Dendritic cell treated with granulocyte-macrophage colony-stimulating factor and Interleukin-4, amounts not matched to agents 40 ng/mL and 50 ng/mL, for 4 days (primary cell): ENCODE results near the gene CCDC85A.

ENCODE experiments used
- H3K27ac Mint-ChIP-seq: one replicate; pipeline ENCODE4 v1.8.0; 2022; ENCODE audit warnings: mild to moderate bottlenecking, mixed read lengths
- H3K27me3 Mint-ChIP-seq: one replicate; pipeline ENCODE4 v1.8.0; 2022; ENCODE audit warnings: mild to moderate bottlenecking, mixed read lengths
- H3K36me3 Mint-ChIP-seq: one replicate; pipeline ENCODE4 v1.8.0; 2022; ENCODE audit warnings: low read depth, mixed read lengths
- H3K4me1 Mint-ChIP-seq: one replicate; pipeline ENCODE4 v1.8.0; 2022; ENCODE audit warnings: low read depth, mixed read lengths
- H3K4me3 Mint-ChIP-seq: one replicate; pipeline ENCODE4 v1.8.0; 2022; ENCODE audit warnings: mild to moderate bottlenecking, moderate library complexity, mixed read lengths
- H3K9me3 Mint-ChIP-seq: one replicate; pipeline ENCODE4 v1.8.0; 2022; ENCODE audit warnings: mixed read lengths
- intact Hi-C: fragments of 100-400 bp; cut with micrococcal nuclease; formaldehyde crosslinking; loops from one replicate; pipeline ENCODE4 v1.15.0; 2022

The CCDC85A gene

DNA sequence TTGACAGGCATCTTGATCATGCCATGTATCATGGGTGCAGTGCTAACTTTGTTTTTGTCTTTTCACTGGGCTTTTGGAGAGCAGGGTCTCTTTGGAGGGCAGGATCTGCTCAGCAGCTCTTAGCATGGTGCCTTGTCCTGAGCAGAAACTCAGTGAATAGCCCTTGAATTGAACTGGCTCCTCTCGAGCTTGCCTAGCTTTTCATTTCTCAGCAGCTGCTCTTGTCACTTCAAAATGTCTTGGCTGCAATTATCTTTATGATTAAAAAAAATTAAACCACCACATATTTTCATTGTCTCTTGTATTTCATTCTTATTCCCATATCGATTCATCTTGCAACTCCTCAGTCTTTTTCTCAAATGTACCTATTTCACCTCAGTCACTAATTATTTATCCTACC is 50.5 kb downstream of the CCDC85A start:
- Mint-ChIP-seq H3K27me3 (no peaks in the 10 kb centered on the region), H3K9me3 (no peaks in the 10 kb centered on the region), H3K36me3 (no peaks in the 10 kb centered on the region), H3K27ac (no peak overlapping the region), H3K4me3 (no peak overlapping the region), H3K4me1 (no peaks in the 10 kb centered on the region)
- intact Hi-C loops, result no loop called here

DNA sequence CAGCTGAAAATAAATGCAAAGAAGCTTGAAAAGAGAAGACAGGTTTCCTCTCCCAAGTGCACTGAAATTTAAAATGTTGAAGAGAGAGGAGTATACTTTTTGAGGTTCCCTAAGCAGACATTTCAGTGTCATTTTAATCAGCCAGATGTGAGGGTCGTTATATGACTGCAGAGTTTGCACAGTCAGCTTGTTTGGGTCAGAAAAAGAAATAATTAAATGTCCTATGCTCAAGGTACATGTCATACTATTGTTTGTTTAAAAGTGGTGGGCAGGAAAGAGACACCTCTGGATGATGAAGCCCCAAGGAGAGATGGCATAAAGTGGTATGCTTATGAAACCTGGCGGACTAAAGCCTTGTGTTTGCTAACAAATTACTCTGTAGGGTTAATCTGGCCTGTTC is 55.2 kb downstream of the CCDC85A start:
- Mint-ChIP-seq H3K4me3 (no peak overlapping the region), H3K9me3 (peaks cover 9% of the 10 kb centered on the region), H3K27me3 (no peaks in the 10 kb centered on the region), H3K36me3 (no peaks in the 10 kb centered on the region), H3K27ac (no peak overlapping the region), H3K4me1 (no peaks in the 10 kb centered on the region)
- intact Hi-C loops, result no loop called here

DNA sequence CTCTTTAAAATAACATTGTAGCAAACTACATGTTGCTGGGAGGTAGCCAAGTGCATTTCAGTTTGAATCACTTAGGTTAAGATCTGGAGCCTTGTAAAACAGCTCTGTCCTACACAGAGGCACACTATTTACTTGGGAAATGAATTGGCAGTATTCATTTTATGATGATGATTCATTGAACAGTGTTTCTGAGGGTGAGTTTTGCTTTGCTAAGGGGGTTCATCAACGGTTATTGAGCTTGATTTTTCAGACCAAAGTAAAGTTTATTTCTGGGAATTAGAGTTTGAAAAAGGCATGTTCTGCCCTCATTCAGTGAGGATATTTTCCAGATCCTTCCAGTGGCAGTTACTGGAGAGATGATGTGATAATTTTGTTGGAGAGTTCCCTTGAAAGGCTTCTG is 55.6 kb downstream of the CCDC85A start:
- no peak overlapping the region for H3K4me3 Mint-ChIP-seq
- H3K9me3 Mint-ChIP-seq, result peaks cover 9% of the 10 kb centered on the region
- no peak overlapping the region for H3K27ac Mint-ChIP-seq
- intact Hi-C loops, result no loop called here
- H3K27me3 Mint-ChIP-seq, result no peaks in the 10 kb centered on the region
- no peaks in the 10 kb centered on the region for H3K4me1 Mint-ChIP-seq
- H3K36me3 Mint-ChIP-seq, result no peaks in the 10 kb centered on the region

DNA sequence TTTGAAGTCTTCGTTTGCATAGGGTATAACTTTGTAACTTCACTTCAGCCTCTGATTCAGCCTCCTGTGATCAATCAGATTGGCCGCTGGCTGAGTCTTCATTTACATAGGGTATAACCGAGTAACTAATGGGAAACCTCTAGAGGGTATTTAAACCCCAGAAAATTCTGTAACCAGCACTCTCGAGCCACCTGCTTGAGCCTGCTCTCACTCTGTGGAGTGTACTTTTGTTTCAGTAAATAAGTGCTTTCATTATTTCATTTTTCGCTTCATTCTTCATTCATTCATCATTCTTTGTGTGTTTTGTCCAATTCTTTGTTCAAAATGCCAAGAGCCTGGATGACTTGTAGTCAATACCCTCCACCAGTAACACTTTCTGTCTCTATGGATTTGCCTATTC is 56.4 kb downstream of the CCDC85A start:
- Mint-ChIP-seq H3K4me3 (no peak overlapping the region), H3K36me3 (no peaks in the 10 kb centered on the region), H3K9me3 (peaks cover 9% of the 10 kb centered on the region), H3K4me1 (no peaks in the 10 kb centered on the region), H3K27ac (no peak overlapping the region), H3K27me3 (no peaks in the 10 kb centered on the region)
- intact Hi-C loops, result no loop called here

DNA sequence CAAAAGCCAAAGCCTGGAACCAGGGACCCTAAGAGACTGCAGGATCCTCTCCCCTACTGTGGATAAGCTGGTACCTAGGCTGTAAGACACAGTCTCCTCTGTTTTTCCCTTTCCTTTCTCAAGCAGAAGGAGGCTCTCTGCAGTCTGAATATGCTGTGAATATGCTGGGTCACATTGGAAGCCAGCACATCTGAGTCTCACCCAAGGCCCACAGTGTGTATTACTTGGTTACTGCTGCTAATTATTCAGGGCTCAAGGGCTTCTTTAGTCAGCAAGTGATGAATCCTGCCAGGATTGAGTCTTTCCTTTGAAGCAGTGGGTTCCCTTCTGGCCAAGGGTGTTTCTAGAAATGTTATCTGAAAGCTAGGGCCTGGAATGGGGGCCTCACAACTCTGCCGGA is 60.7 kb downstream of the CCDC85A start:
- H3K36me3 Mint-ChIP-seq, result no peaks in the 10 kb centered on the region
- no peaks in the 10 kb centered on the region for H3K4me1 Mint-ChIP-seq
- no peaks in the 10 kb centered on the region for H3K27me3 Mint-ChIP-seq
- H3K9me3 Mint-ChIP-seq, result peaks cover 9% of the 10 kb centered on the region
- no peak overlapping the region for H3K4me3 Mint-ChIP-seq
- intact Hi-C loops, result no loop called here
- no peak overlapping the region for H3K27ac Mint-ChIP-seq

DNA sequence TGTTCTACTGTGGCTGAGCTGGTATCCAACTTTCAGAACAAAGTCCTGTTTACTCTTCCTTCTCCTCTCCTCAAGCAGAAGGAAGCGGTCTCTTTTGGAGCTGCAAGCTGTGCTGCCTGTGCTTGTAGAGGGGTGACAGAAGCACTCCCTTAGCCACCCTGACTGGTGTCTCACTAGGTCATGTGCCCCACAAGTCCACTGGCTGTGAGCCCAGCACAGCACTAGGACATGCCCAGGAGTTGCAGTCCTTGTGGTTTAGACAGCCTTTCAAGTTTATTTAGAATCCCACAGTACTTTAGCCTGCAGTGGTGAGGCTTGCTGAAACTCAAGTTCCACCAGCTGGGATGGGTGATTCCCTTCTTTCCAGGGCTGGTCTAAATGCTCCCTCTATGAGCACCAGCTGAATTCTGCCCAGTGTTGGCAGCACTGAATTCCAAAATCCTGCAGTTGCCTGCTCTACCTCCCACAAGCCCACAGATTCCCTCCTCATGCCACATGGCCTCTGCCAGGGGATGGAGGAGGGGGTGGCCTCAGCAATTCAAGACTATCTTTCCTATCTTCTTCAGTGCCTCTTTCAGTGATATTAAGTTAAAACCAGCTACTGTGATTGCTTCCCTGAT is 61.2 kb downstream of the CCDC85A start:
- Mint-ChIP-seq H3K27me3 (no peaks in the 10 kb centered on the region), H3K4me3 (no peak overlapping the region), H3K27ac (no peak overlapping the region), H3K9me3 (peaks cover 8% of the 10 kb centered on the region), H3K4me1 (no peaks in the 10 kb centered on the region), H3K36me3 (no peaks in the 10 kb centered on the region)
- intact Hi-C loops, result no loop called here

DNA sequence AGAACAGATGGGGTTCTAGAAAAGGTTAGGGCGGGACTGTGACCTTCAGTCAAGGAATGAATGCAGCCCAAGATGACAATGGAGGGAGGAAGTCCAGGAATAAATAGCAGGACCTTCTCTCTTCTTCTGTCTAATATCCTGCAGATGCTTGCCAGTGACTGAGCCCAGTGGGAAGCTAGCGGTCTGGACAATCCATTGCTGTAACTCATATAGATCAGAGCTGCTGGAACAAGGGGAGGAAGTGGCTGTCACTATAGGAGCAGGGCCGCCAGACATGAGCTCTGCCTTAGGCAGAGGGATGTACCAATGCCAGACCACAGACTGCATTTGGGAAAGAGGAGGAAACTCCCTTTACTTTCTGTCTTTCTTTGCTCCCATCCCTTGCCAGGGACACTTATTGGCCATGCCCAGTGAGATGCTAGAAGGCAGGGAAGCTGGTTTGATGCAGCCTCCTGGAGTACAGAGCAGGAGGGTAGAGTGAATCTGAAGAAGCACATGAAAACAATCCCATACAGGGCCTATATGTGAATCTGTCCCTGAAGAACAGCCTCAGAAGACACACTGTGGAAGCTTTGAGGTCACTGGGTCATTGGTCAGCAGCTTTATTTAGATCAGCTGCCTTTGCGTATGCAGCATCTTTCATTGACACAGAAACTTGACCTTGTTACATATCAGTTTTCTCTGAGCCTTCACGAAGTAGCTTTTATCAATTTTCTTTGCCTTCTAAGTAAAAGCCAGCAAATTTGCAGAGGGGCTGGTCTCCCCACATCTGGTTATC is 65.4 kb downstream of the CCDC85A start:
- intact Hi-C loops, result no loop called here
- Mint-ChIP-seq H3K27ac (no peak overlapping the region), H3K36me3 (no peaks in the 10 kb centered on the region), H3K9me3 (no peaks in the 10 kb centered on the region), H3K4me1 (no peaks in the 10 kb centered on the region), H3K27me3 (no peaks in the 10 kb centered on the region), H3K4me3 (no peak overlapping the region)

GRCh38 chr2:56250153-56250729 is 66.5 kb downstream of the CCDC85A start:
- peaks cover 6% of the 10 kb centered on the region for H3K9me3 Mint-ChIP-seq
- no peak overlapping the region for H3K4me3 Mint-ChIP-seq
- H3K36me3 Mint-ChIP-seq, result no peaks in the 10 kb centered on the region
- H3K4me1 Mint-ChIP-seq, result no peaks in the 10 kb centered on the region
- H3K27me3 Mint-ChIP-seq, result no peaks in the 10 kb centered on the region
- intact Hi-C loops, result no loop called here
- H3K27ac Mint-ChIP-seq, result no peak overlapping the region

GRCh38 chr2:56260415-56260814 is 76.6 kb downstream of the CCDC85A start:
- Mint-ChIP-seq H3K36me3 (no peaks in the 10 kb centered on the region), H3K27me3 (no peaks in the 10 kb centered on the region), H3K9me3 (no peaks in the 10 kb centered on the region), H3K27ac (no peak overlapping the region), H3K4me3 (no peak overlapping the region), H3K4me1 (no peaks in the 10 kb centered on the region)
- intact Hi-C loops, result no loop called here

DNA sequence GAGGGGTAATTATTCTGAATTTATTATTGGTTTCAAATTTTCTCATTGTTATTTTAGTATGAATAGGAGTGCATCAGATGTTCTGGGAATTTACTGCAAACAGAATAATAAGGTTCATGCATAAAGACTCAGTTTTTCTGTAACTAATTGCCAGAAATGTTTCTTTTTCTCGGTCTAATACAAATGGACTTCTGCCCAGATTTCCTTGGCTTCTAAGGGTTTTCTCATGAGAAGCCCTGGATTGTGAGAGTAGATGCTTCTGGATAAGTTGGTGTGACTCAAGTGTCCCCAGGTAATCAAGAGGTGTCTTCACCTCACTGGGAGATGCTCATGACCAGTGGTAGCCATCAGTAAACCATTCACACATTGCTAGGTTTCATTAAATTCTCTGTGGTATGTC is 78.5 kb downstream of the CCDC85A start:
- H3K36me3 Mint-ChIP-seq, result no peaks in the 10 kb centered on the region
- H3K4me3 Mint-ChIP-seq, result no peak overlapping the region
- H3K27ac Mint-ChIP-seq, result no peak overlapping the region
- H3K4me1 Mint-ChIP-seq, result no peaks in the 10 kb centered on the region
- intact Hi-C loops, result no loop called here
- no peaks in the 10 kb centered on the region for H3K27me3 Mint-ChIP-seq
- H3K9me3 Mint-ChIP-seq, result no peaks in the 10 kb centered on the region

DNA sequence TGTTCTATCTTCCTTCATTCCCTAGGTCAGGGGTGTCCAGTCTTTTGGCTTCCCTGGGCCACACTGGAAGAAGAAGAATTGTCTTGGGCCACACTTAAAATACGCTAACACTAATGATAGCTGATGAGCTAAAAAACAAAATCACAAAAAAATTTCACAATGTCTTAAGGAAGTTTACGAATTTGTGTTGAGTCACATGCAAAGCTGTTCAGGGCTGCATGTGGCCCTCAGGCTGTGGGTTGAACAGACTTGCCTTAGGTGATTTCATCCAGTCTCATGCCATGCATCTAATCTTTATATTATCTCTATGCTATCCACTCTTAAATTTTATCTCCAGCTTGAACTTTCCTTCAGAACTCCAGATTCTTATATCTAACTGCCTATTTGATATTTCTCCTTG is 80.1 kb downstream of the CCDC85A start:
- no peak overlapping the region for H3K4me3 Mint-ChIP-seq
- no peak overlapping the region for H3K27ac Mint-ChIP-seq
- H3K27me3 Mint-ChIP-seq, result no peaks in the 10 kb centered on the region
- H3K36me3 Mint-ChIP-seq, result no peaks in the 10 kb centered on the region
- intact Hi-C loops, result no loop called here
- H3K9me3 Mint-ChIP-seq, result no peaks in the 10 kb centered on the region
- H3K4me1 Mint-ChIP-seq, result no peaks in the 10 kb centered on the region

DNA sequence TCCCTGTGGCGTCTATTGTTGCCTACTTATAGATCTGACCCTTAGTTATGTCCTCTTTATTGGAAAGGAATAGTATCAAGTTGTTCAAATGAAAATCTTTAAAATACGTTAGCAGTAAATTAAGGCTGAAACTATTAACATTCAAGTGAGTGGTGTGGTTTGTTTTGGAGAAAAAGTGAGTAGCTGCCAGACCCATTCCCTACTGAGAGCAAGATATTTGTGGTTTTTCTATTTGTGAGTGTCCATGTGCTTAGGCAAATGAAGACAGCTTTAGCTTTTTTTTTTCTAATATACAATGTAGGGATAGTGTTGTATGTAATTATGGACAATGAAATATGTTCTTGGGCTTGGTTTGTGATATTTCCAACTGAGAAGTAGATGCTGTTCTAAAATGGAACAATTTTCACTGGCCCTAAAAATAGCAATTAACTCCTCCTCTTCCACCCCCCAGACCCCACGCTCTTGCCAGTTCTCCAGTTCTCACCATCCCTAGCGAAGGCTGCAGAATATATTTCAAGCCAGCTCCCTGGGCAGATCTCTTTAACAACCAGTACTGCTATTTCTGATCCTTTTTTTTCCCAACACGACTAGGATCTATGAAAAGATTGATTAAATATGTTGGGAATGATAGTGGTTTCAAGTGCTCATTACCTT is 83.1 kb downstream of the CCDC85A start:
- no peaks in the 10 kb centered on the region for H3K27me3 Mint-ChIP-seq
- H3K4me3 Mint-ChIP-seq, result no peak overlapping the region

DNA sequence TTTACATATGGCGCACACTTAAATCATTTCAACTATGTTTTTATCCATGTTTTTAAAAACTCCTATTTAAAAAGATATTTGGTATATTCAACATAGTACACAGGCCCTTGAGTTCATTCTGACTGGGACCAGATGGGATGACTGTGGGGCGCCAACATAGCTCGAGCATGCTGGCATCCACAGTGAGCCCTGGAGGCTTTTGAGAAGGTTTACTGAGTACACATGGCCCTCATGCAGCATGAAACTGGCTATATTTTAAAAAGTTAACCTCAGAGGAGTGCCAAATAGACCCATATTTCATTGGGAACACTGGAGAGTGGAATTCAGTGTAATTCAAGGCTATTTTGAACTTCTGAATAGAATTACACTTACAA is 83.6 kb downstream of the CCDC85A start:
- no peak overlapping the region for H3K27ac Mint-ChIP-seq
- H3K9me3 Mint-ChIP-seq, result no peaks in the 10 kb centered on the region
- intact Hi-C loops, result no loop called here
- no peaks in the 10 kb centered on the region for H3K4me1 Mint-ChIP-seq
- no peaks in the 10 kb centered on the region for H3K36me3 Mint-ChIP-seq
- no peak overlapping the region for H3K4me3 Mint-ChIP-seq
- H3K27me3 Mint-ChIP-seq, result no peaks in the 10 kb centered on the region

More for the DNA sequence above, 83.1 kb downstream of the CCDC85A start:
- Mint-ChIP-seq H3K27ac (no peak overlapping the region), H3K4me1 (no peaks in the 10 kb centered on the region), H3K36me3 (no peaks in the 10 kb centered on the region), H3K9me3 (no peaks in the 10 kb centered on the region)
- intact Hi-C loops, result no loop called here

- Mint-ChIP-seq H3K27ac (no peak overlapping the region), H3K4me1 (no peaks in the 10 kb centered on the region), H3K9me3 (no peaks in the 10 kb centered on the region), H3K4me3 (no peak overlapping the region), H3K36me3 (no peaks in the 10 kb centered on the region), H3K27me3 (no peaks in the 10 kb centered on the region)
- intact Hi-C loops, result no loop called here
Observed at GRCh38 chr2:56268856-56269255, 85.1 kb downstream of the CCDC85A start.
